Measurements from ENCODE around the gene ZMIZ1.

Gene ZMIZ1

DNA sequence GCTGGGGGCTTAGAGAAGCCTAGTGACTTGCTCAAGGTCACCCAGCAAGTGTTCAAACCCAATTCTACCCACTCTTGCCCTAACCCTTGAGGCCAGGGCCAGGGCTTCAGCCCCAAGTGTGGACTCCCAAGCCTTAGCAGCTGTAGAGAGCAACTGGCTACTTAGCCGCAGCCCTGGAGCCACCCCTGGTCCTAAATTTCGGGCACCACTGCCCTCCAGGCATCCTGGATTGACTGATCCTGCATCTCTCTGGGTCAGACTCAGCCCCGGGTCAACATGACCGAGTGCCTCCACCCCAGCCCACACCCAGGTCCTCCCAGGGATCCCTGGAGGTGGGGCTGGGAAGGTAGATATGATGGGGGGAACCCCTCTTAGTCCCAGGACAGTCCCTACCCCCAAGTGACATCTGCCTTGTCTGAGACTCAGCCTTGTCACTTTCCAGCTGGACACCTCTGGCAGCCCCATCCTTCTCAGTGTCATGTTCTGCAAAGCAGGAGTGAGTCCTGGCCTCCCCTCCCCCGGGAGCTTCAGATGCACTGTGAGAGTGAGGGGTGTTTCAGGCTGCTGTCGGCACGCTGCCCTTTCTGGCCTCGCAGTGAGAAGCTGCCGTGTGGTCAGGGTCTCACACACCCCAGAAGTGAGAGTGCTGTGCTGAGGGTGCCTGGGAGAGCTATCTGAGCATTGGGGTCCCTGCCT lies 89.8 kb downstream of the ZMIZ1 start:
- DNase-seq, result no peak

DNA sequence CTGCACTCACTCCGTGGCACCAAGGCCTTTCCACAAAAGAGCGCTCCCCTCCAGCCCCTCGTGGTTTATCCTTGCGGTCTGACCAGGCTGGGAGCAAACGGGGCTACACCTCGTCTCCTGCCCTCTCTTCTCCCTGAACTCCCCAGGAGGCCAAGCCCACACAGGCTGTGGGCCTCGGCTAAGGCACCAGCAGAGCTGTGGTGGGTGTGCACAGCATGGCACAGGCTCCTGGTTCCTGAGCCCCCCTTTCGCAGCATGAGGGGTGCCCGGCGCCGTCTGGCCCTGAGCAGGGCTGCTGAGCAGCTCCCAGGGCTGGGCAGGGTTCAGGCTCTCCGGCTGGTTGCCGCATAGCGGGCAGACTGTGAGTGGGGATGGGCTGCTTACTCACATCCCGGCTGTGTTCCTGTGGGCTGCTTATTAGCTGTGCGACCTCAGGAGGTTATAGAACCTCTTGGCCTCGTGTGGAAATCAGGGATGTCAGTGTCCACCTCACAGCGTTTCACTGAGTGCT lies 90.4 kb downstream of the ZMIZ1 start:
- DNase-seq, result no peak

- DNase-seq, result no peak
Observed at GRCh38 chr10:79159785-79160184, 91.0 kb downstream of the ZMIZ1 start.

GRCh38 chr10:79160191-79160590 lies 91.4 kb downstream of the ZMIZ1 start:
- DNase-seq, result no peak

- no peak for DNase-seq
Observed at GRCh38 chr10:79161557-79161956, 92.8 kb downstream of the ZMIZ1 start.

GRCh38 chr10:79162022-79162421 lies 93.3 kb downstream of the ZMIZ1 start:
- DNase-seq, result no peak

- DNase-seq, result no peak
Observed at GRCh38 chr10:79162861-79163665, 94.3 kb downstream of the ZMIZ1 start.

- DNase-seq, result no peak
Observed at GRCh38 chr10:79163666-79163975, 94.9 kb downstream of the ZMIZ1 start.

GRCh38 chr10:79164075-79164474 lies 95.3 kb downstream of the ZMIZ1 start:
- no peak for DNase-seq

GRCh38 chr10:79165070-79165778 lies 96.5 kb downstream of the ZMIZ1 start:
- no peak for DNase-seq

GRCh38 chr10:79166312-79166721 lies 97.6 kb downstream of the ZMIZ1 start:
- no peak for DNase-seq

DNA sequence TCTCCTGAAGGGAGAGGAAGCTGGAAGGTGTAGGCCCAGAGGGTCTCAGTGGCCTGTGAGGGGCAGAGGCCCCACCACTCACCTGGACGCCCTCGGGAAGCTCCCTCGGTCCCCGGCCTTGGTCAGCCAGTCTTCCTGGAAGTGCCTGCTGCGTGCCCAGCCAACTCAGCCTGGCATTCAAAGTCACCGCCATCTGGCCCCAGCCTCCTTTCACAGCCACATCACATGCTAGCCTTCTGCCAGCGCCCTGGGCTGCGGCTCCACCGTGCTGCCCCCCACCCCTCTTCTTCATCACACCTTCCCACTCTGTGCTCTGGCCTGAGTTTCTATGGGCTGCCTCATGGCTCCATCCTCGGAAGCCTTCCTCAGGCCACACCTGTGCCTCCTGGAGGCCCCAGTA lies 98.0 kb downstream of the ZMIZ1 start:
- no peak for DNase-seq

GRCh38 chr10:79167537-79167936 lies 98.8 kb downstream of the ZMIZ1 start:
- DNase-seq, result no peak

DNA sequence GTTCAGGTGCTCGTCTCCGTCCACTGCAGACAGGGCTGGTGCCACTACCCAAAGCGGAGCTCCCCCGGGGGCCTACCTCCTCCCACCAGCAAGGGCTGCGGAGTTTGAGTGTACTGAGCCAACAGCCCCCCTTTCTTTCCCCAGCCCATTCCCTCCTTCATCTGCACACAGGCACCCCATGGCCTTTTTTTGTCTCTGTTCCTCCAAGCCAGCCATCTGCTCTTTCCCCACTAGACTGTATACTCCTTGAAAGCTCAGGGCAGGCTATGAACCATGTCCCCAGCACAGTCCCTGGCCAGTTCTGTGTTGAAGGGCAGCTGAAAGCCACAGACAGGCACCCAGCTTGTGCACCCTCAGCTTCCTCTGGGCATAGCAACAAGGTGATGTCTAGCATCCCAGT lies 99.4 kb downstream of the ZMIZ1 start:
- no peak for DNase-seq

- no peak for DNase-seq
Observed at GRCh38 chr10:79170226-79170752, 101.5 kb downstream of the ZMIZ1 start.

DNA sequence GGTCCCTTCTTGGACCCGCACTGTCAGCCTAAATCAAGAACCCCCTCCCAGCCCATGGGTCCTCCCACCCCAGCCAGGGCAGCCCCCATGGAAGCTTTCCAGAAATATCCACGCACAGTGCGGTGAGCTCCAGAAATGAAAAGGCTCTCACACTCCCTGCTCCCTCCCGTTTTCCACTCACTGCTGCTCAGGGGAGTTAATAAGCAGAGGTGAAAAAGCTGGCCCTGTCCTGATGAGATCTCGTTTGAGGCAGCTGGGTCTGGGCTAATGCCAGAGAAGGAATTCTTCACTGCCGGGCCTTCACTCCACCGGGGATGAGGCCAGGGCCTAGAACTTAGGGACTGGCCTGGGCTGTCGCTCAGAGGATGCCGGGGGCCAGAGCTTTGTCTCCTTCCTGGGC lies 102.2 kb downstream of the ZMIZ1 start:
- DNase-seq, result no peak

DNA sequence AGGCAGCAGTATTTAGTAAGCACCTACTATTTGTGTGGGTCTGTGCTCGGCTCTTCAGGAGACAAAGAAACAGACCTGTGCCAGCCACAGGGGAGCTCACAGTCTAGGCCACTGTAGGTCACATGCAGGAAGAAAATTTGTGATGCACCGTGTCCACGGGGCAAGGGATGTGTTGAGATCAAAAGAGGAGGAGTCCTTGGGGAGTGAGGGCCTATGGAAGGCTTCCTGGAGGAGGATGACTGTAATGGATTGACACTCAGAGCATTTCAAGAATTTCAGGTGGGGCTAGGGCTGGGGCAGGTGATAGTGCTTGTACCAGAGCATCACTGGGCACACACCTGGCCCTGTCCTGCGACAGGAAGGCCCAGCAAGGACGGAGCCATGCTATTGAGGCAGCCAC lies 102.7 kb downstream of the ZMIZ1 start:
- no peak for DNase-seq

GRCh38 chr10:79172881-79173280 lies 104.1 kb downstream of the ZMIZ1 start:
- no peak for DNase-seq

- DNase-seq, result no peak
Observed at GRCh38 chr10:79173582-79174262, 105.0 kb downstream of the ZMIZ1 start.

DNA sequence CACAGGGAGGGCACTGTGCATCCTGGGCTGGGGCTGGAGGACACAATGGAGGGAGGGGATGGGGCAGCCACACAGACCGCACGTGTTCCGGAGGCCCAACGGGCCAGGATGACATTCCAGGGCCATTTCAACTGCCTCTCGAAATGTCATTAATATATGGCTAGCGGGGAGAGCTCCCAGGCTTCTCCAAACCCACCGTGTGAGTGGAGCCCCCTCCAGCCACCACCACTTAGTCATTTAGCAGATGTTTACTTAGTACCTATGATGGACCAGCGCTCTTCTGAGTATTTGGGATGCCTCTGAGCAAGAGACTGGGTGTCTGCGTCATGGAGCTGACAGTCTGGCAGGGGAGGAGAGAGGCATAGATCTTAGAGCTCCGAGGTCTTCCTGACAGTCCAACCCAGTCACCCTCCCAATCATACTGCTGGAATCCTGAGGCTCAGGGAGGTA lies 107.3 kb downstream of the ZMIZ1 start:
- no peak for DNase-seq

- DNase-seq, result no peak
Observed at GRCh38 chr10:79176949-79177602, 108.3 kb downstream of the ZMIZ1 start.

DNA sequence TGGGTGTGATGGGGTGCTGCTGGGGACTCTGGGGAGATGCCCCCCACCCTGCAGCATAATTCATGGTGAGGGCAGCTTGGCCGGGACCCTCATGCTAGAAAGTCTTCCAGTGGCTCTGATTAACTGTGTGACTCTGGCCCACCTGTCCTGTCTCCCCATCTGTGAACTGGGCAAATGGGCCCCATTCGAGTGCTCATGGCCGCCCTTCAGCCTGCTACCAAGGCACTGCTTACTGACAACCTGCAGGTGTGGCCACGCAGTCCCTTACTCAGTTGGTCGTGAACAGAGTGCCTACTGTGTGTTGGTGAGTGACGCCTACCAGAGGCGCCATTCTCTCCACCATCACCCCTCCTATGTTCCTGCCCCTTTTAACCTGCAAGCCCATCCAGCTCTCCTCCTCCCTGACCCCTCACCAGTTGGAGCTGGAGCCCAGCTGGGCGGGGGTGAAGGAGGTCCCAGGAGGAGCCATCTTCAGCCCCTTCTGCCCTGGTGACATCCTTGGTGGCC lies 109.4 kb downstream of the ZMIZ1 start:
- no peak for DNase-seq
